D721Med (cell line): ENCODE measurements around the gene ECE1.

ENCODE experiments used
- DNase-seq: peaks from one replicate; pipeline ENCODE4 v3.0.0; 2011; ENCODE audit warnings: low spot score; ENCODE audit not compliant: insufficient read length
- FAIRE-seq: peaks from 2 replicates; lab custom pipeline; 2011; peaks lifted over from hg19 to GRCh38; lab: Jason Lieb, UNC
- TF ChIP-seq, protein P1 (sequence below): IDR thresholded peaks from 2 replicates; pipeline ENCODE4 v1.5.1; 2012; ENCODE audit warnings: mild to moderate bottlenecking, control low read depth; ENCODE audit not compliant: insufficient read depth; ENCODE audit errors: missing control alignments

ECE1 gene

DNA sequence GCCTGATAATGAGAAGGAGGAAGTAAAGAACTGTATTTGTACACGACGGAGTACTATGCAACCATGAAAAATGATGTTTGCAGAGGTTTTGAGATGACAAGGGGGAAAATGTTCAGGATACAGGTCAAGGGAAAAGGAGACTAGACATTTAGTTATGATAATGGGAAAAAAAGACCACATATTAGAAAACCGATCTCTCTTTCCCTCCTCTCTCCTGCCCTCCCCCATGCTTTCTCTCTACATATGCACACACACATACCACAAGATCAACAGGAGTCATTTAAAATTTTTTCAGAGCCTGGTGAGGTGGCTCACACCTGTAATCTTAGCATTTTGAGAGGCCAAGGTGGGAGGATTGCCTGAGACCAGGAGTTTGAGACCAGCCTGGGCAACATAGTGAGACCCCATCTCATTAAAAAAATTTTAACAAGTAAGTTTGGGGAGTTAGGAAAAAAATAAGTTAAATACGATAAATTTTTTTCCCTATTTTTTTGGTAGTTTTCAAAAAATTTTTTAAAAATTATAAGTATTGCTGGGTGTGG lies 44.5 kb downstream of the ECE1 start:
- no peak for FAIRE-seq
- DNase-seq = no peak
- TF ChIP-seq, protein P1, sequence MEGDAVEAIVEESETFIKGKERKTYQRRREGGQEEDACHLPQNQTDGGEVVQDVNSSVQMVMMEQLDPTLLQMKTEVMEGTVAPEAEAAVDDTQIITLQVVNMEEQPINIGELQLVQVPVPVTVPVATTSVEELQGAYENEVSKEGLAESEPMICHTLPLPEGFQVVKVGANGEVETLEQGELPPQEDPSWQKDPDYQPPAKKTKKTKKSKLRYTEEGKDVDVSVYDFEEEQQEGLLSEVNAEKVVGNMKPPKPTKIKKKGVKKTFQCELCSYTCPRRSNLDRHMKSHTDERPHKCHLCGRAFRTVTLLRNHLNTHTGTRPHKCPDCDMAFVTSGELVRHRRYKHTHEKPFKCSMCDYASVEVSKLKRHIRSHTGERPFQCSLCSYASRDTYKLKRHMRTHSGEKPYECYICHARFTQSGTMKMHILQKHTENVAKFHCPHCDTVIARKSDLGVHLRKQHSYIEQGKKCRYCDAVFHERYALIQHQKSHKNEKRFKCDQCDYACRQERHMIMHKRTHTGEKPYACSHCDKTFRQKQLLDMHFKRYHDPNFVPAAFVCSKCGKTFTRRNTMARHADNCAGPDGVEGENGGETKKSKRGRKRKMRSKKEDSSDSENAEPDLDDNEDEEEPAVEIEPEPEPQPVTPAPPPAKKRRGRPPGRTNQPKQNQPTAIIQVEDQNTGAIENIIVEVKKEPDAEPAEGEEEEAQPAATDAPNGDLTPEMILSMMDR = no peak

DNA sequence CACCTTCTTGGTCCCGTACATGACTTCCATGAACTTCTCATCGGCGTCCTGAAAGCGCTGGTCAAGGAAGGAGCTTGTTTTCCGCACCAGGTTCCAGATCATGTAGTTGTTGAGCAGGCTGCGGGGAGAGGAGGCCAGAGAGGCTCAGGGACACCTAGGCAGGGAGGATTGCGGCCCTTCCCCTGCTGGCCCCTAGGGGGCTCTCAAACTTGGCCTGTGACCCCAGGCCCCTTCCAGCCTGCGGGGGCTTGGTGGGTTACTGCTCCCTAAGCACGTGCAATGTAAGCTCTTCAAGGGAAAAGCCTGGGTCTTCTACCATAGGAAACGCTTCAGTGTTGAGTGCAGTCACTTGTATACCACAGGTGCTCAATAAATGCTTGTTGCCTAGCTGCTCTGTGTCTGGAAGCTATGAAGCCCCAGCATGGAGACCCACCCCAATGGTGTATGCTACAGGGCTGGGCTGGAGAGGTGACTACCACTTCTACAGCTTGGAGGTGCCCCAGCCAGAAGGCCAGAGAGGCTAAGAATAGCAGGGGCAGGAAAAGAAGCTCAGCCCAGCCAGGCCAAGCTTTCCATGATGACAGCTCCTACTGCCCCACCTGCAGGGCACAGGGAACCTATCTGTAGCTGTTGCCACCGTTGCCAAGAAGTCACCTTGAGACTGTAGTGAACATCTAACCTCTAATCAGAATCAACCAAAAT lies 45.1 kb downstream of the ECE1 start:
- FAIRE-seq (no peak), DNase-seq (no peak)
- TF ChIP-seq, protein P1 = peak; percentile 5

DNA sequence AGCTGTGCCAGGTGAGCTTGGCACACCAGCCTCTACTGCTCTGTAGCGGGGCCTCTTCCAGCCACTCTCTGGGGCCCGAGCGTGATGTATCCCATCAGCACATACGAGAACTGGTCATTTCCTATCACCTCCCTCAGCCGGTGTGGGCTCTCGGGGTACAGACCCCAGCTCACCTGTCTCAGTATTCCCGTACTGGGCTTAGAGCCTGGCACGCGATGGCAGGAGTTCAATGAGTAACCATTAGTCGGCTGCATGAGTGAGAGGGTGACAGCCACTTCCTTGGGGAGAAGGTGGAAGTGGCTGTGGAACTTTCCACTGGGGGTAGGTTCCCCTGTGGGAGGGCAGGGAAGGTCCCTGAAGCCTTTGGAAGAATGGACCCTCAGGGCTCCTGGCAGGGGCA lies 46.1 kb downstream of the ECE1 start:
- TF ChIP-seq, protein P1 = no peak
- FAIRE-seq (no peak), DNase-seq (no peak)

DNA sequence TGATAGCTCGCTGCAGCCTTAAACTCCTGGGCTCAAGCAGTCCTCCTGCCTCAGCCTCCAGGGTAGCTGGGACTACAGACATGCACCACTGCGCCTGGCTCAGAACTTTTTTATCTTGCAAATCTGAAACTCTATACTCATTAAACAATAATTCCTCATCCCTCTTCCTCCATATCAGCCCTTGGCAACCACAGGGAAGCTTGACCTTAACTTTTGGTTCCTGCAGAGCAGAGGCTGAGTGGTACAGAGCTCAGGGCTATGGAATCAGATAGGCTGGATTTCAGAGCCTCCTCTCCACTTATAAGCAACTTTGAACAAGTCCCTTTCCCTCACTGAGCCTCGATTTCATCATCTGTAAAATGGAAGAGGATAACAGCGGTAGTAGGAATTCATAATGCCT lies 47.4 kb downstream of the ECE1 start:
- FAIRE-seq (no peak), DNase-seq (no peak)
- TF ChIP-seq, protein P1 = no peak

DNA sequence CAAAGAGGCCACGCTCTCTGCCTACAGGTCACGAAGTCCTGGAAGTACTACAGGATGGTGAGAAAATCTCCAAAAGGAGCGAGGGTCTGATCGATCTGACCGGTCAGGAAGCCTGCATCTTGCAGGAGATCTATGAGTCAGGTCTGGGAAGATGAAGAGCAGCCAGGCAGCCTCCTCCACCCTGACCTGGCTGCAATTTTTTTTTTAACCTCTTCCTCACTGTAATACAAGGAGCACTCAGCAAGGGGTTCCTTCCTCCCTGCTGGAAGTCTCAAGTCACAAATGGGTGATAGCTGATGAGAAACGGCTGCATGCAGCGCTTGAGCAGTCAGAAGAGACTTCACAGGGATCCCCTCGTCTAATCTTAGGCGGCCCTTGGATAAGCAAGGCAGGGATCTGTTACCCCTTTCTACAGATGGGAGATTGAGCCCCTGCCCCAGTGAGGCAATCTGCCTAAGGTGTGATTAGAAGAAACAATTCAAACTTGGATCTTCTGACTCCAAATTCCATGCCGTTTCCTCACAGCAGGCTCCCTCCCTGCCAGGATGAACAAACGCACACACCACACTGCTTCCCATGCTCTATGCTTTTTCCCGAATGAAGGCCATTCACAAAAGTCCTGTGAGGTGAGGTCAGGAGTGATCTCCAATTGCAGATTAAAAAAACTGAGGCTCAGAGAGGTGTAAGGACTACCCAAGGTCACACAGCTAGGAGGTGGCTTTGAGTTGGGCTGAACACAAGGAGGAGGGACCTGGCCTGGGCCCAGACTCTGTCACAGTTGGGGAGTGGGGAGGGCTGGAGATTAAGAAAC lies 48.3 kb downstream of the ECE1 start:
- DNase-seq (no peak), FAIRE-seq (no peak)
- TF ChIP-seq, protein P1 = no peak

DNA sequence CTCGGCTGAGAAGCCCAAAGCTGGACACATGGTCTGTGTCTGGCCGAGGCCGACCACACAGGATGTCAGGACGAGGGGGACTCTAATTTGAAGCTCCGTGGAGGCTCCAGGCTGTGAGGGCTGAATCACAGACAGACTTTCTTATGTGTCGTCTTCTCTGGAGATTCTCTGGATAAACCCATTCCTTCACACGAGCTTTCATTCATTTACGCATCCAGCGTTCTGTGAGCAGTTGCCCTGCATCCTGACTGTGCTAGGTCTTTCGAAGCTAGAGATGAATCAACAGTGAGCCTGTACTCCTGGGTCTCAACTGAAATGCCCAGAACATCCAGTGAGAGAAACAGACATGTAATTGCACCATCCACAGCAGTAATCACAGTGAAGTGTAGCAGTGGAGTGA lies 49.6 kb downstream of the ECE1 start:
- FAIRE-seq = no peak
- no peak for DNase-seq
- TF ChIP-seq, protein P1 = no peak

DNA sequence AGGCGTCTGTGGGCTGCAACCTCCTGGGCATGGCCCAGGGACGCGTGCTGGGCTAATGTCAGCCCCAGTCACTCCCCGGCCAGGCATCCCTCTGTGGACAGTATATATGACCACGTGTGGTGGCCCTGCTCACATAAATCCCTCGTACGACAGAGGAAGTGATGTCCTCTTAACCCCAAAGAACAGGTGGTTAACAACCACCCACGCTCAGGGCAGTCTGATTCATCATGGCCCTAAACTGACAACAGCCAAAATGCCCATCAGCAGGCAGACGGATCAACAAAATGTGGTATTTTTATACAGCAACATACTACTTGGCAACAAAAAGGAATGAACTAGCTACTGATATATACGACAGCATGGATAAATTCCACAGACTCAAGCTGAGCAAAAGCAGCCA lies 51.0 kb downstream of the ECE1 start:
- no peak for DNase-seq
- no peak for FAIRE-seq
- TF ChIP-seq, protein P1 = no peak
